Type B pancreatic cell (in vitro differentiated cells): ENCODE results near the gene APOBEC3H. TPM values are rescaled to one million over a fixed set of nuclear protein-coding genes. Genes with fewer than 3 reads are reported as not detected.

Experiments used
- DNase-seq: peaks from one replicate; pipeline ENCODE4 v3.0.0; 2021; ENCODE audit warnings: mixed read lengths; ENCODE audit not compliant: unreplicated experiment; ENCODE audit errors: extremely low spot score
- H3K27ac Mint-ChIP-seq: 2 replicates; pipeline ENCODE4 v1.8.0; 2021; ENCODE audit warnings: mild to moderate bottlenecking, mixed read lengths
- H3K27me3 Mint-ChIP-seq: 2 replicates; pipeline ENCODE4 v1.8.0; 2021; ENCODE audit warnings: mixed read lengths
- H3K36me3 Mint-ChIP-seq: 2 replicates; pipeline ENCODE4 v1.8.0; 2021; ENCODE audit warnings: mixed read lengths
- H3K4me1 Mint-ChIP-seq: one replicate; pipeline ENCODE4 v1.8.0; 2021; ENCODE audit warnings: mixed read lengths; ENCODE audit not compliant: unreplicated experiment
- H3K4me3 Mint-ChIP-seq: 2 replicates; pipeline ENCODE4 v1.8.0; 2021; ENCODE audit warnings: mild to moderate bottlenecking, mixed read lengths
- H3K9me3 Mint-ChIP-seq: 2 replicates; pipeline ENCODE4 v1.8.0; 2021; ENCODE audit warnings: mixed read lengths
- total RNA-seq: library from RNA; stranded (reverse); gene quantifications from 2 replicates; pipeline ENCODE4 v1.2.1, GENCODE V29; 2021; ENCODE audit warnings: low replicate concordance
- TF ChIP-seq, protein P1 (sequence below): fragments of 200-600 bp; sonication (generic); conservative IDR thresholded peaks from 2 replicates; pipeline ENCODE4 v1.5.0; 2021; ENCODE audit warnings: antibody characterized with exemption, mild to moderate bottlenecking

Gene APOBEC3H
- total RNA-seq, 1 donor from 2014 or later: 0.63 TPM

DNA sequence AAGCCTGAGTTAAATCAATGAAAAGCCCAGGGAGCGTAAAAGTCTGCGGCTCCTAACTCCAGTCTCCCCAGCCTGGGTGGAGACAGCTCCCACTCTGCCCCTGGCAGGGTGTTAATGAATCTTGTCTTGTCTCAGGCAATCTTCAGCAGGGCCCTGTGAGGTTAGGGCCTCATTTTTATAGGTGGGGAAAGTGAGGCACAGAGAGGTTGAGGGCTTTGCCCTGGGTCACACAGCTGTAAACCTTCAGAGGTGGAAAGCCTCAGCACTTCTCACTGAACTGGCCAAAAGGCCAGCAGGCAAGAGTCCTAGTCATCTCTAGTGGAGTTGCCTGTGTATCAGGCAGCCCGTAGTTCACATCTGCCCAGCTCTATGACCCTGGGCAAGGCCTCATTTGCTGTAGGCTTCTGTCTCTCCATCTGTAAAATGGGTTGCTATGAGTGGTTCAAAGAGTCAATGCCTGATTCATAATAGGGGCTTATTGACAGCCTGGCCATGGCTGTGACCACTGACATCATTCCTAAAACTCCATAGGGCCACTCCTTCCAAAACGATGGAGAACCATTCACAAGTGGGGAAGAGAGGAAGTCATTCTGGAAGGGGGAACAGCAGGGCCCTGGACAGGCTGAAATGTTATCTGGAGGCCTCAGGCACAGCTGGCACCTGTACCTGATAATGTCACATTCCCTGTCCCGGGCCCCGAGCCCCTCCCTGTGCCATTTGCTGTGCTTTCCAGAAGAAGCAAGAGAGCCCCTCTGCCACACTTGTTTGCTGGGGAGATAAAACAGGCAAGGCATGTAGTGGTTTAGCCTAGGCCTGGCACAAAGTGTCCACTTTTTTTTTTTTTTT, 49.4 kb downstream of the APOBEC3H start:
- TF ChIP-seq, protein P1, sequence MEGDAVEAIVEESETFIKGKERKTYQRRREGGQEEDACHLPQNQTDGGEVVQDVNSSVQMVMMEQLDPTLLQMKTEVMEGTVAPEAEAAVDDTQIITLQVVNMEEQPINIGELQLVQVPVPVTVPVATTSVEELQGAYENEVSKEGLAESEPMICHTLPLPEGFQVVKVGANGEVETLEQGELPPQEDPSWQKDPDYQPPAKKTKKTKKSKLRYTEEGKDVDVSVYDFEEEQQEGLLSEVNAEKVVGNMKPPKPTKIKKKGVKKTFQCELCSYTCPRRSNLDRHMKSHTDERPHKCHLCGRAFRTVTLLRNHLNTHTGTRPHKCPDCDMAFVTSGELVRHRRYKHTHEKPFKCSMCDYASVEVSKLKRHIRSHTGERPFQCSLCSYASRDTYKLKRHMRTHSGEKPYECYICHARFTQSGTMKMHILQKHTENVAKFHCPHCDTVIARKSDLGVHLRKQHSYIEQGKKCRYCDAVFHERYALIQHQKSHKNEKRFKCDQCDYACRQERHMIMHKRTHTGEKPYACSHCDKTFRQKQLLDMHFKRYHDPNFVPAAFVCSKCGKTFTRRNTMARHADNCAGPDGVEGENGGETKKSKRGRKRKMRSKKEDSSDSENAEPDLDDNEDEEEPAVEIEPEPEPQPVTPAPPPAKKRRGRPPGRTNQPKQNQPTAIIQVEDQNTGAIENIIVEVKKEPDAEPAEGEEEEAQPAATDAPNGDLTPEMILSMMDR: no peak
- peak overlapping the region; percentile 53 for H3K27ac Mint-ChIP-seq
- no peaks in the 10 kb centered on the region for H3K36me3 Mint-ChIP-seq
- no peaks in the 10 kb centered on the region for H3K9me3 Mint-ChIP-seq
- peaks cover 12% of the 10 kb centered on the region for H3K27me3 Mint-ChIP-seq
- DNase-seq: no peak
- H3K4me3 Mint-ChIP-seq: peak overlapping the region; percentile 86
- H3K4me1 Mint-ChIP-seq: peaks cover 6% of the 10 kb centered on the region

DNA sequence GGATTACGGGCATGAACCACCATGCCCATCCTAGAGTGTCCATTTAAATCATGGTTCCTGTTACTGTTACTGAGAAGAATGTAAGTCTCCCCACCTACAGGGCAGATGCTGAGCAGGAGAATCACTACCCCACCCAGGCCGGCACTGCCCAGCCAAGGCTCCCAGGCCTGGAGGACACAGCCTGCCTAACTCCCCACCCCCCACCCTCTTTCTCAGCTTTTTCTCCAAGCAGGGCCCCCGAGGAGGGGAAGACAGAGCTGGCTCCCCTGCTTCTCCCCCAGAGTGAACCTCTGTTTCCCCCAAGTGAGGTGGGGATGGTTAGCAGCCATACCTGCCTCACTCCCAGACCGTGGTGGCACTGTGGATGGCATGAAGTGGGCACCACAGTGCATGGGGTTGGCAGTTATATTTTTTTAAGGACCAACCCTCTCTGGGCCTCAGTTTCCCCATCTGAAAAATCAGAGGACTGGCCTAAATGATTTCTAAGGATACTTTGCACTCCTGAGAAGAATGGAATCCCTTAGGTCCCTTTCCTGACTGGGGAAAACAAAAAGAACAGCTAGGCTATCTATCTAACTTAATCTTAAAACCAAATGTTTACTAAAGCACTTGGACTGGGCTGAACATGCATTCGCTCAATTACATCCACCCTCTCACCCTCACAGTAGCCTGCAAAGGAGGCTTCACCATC, 50.4 kb downstream of the APOBEC3H start:
- Mint-ChIP-seq H3K27ac (no peak overlapping the region), H3K4me1 (peaks cover 6% of the 10 kb centered on the region), H3K36me3 (no peaks in the 10 kb centered on the region), H3K9me3 (no peaks in the 10 kb centered on the region), H3K27me3 (peaks cover 12% of the 10 kb centered on the region), H3K4me3 (peak overlapping the region; percentile 39)
- DNase-seq: no peak
- TF ChIP-seq, protein P1: no peak

DNA sequence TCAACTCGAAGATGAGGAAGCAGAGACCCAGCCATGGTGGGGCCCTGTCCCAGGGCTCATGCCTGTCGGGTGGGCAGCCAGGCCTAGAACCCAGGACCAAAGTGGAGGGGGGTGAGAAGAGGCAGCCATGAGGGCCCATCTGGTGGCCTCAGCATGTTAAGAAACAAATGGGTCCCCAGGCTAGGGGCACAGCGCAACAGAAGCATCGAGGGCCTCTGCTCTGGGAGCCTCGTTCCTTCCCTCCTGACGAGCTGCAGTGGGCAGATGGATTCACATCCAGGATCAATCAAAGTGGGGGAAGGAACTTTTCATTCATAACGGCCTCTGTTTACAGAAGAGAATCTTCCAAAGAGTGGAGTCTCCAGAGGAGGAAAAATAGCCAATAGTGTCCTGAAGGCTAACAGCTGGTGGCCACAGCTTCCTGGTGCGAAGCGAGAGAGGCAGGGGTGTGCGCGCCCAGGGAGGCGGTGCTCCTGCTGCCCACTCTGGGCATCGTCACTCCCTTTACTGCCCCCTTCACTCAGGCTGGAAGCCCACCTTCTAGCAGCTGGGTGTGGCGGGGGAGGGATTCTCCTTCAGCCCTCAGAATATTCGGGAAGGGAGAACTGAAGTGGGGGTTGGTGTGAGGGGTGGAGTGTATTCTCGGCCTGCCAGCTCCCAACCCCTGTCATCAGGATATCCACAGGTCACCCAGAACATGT, 51.1 kb downstream of the APOBEC3H start:
- Mint-ChIP-seq H3K9me3 (no peaks in the 10 kb centered on the region), H3K27ac (no peak overlapping the region), H3K4me1 (peaks cover 6% of the 10 kb centered on the region), H3K27me3 (peaks cover 12% of the 10 kb centered on the region), H3K4me3 (peak overlapping the region; percentile 39), H3K36me3 (no peaks in the 10 kb centered on the region)
- no peak for DNase-seq
- TF ChIP-seq, protein P1: no peak

DNA sequence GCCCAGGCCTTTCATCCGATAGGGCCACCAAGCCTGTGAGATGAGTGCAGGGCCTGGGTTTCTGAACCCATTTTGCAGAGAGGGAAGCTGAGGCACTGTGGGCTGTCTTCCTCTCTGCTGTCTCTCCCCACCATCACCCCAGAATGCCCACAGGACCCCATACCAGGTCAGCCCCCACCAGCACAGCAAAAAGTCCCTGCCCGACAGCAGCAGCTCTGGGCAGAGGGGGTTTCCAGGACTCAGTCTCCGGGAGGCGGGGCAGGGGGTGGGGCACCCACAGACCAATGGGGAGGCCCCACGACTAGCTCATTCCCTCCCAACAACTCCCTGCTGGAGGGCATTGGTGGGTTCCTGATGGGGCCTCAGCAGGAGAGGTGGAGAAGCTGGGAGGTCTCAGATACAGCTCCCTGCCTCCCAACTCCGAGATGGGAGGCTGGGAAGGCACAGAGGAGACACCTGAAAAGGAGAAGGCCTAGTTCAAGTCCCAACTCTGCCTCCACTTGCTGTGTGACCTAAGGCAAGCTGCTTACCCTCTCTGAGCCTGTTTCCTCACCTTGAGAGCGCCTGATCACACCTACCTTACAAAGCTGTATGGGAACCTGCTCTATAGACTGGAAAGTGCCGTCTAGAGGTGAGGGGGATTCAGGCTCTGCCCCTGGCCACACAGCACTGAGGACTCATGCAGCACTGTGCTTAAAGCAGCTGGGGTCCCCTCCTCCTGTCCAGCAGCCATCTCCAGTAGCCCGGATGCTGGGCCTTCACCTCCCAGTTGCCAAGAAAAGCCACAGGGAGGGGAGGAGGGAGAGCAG, 51.9 kb downstream of the APOBEC3H start:
- TF ChIP-seq, protein P1: no peak
- H3K4me1 Mint-ChIP-seq: peaks cover 10% of the 10 kb centered on the region
- H3K27ac Mint-ChIP-seq: no peak overlapping the region
- H3K27me3 Mint-ChIP-seq: peaks cover 15% of the 10 kb centered on the region
- H3K4me3 Mint-ChIP-seq: no peak overlapping the region
- DNase-seq: no peak
- no peaks in the 10 kb centered on the region for H3K9me3 Mint-ChIP-seq
- H3K36me3 Mint-ChIP-seq: no peaks in the 10 kb centered on the region
